Tibial nerve (tissue), 4 donors: ENCODE measurements around the gene ADAMTSL1. TPM values are rescaled to one million over a fixed set of nuclear protein-coding genes. Genes with fewer than 3 reads are reported as not detected.

Source experiments
- DNase-seq, 2 donors: peaks; one replicate each; pipeline ENCODE4 v3.0.0-alpha.2; 2019; ENCODE audit warnings: low spot score in 2 of 2
- H3K27ac ChIP-seq, 4 donors: fragments of 200-600 bp; sonication (generic) in 3 of 4; one replicate each; pipeline ENCODE4 v1.5.1; 2017 to 2019; ENCODE audit warnings: mild to moderate bottlenecking in 1 of 4
- H3K27me3 ChIP-seq, 2 donors: fragments of 200-600 bp; sonication (generic) in 1 of 2; one replicate each; pipeline versions ENCODE4 v1.5.1 to v1.6.0; 2017 to 2019
- H3K36me3 ChIP-seq, 3 donors: fragments of 200-600 bp; sonication (generic); one replicate each; pipeline ENCODE4 v1.5.1; 2018 to 2019
- H3K4me1 ChIP-seq, 4 donors: fragments of 200-600 bp; sonication (generic) in 3 of 4; one replicate each; pipeline ENCODE4 v1.5.1; 2017 to 2019
- H3K4me3 ChIP-seq, 4 donors: fragments of 200-600 bp; sonication (generic) in 3 of 4; one replicate each; pipeline ENCODE4 v1.5.1; 2017 to 2019; ENCODE audit warnings: mild to moderate bottlenecking in 1 of 4, moderate library complexity in 1 of 4
- H3K9me3 ChIP-seq, 4 donors: fragments of 200-600 bp; sonication (generic) in 3 of 4; one replicate each; pipeline ENCODE4 v1.5.1; 2017 to 2019
- CTCF ChIP-seq, 5 experiments: fragments of 200-600 bp in 3 of 5; fragments of 450-650 bp in 2 of 5; sonication (generic) in 3 of 5; IDR thresholded peaks; one replicate each; pipeline ENCODE4 v1.5.1; 2016 to 2019; ENCODE audit warnings: antibody characterized with exemption in 5 of 5, mild to moderate bottlenecking in 3 of 5, moderate library complexity in 2 of 5
- EP300 ChIP-seq, 2 donors: sonication (generic); formaldehyde crosslinking; IDR thresholded peaks; one replicate each; pipeline ENCODE4 v1.6.1; 2017; ENCODE audit warnings: antibody characterized with exemption in 2 of 2, mild to moderate bottlenecking in 1 of 2
- POLR2A ChIP-seq, 2 donors: fragments of 450-650 bp; IDR thresholded peaks; one replicate each; pipeline ENCODE4 v1.6.1; 2017; ENCODE audit warnings: antibody characterized with exemption in 2 of 2, mild to moderate bottlenecking in 2 of 2, moderate library complexity in 2 of 2
- WGBS, 2 donors: methylation state at CpG; one replicate each; pipeline ENCODE4 v1.1.5; 2018; 5-methylcytosine and 5-hydroxymethylcytosine counted together
- total RNA-seq, 4 donors: library from RNA; depleted of rRNA; stranded (reverse); fragments of >200 nt; gene quantifications; one replicate each; pipeline ENCODE4 v1.1.0, GENCODE V29; 2016

The ADAMTSL1 gene
- total RNA-seq, 4 donors from 2014 or later: 11.9 to 27.1 (median 21.3) TPM

DNA sequence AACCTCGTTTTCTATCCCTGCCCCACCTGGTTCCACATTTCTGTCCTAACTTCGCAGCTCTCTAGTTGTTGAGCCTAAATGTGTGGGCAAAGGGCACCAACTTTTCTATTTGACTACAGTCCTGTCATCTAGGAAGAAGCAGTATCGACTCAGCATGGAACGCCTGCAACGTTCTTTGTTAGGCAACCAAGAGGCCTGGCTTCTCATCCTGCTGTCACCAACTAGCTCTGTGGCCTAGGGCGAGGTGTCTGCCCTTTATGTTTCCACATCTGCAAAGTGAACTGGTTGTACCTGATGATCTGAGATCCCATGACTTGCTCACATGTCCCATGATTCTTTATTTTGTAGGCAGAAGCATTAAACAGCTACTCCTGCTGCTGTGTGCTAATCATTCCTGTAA is 248.9 kb downstream of the ADAMTSL1 start:
- DNase-seq: no peak
- Histone ChIP-seq H3K4me1 (peaks cover 0 to 9% (median 0%) of the 10 kb centered on the region in 4 donors), H3K9me3 (no peaks in the 10 kb centered on the region), H3K27me3 (no peaks in the 10 kb centered on the region), H3K27ac (no peak overlapping the region), H3K4me3 (no peak overlapping the region), H3K36me3 (no peaks in the 10 kb centered on the region)
- no peak for TF ChIP-seq CTCF (IDR thresholded peaks at IDR 0.05)
- no peak for TF ChIP-seq POLR2A (IDR thresholded peaks at IDR 0.05)
- no peak for TF ChIP-seq EP300 (IDR thresholded peaks at IDR 0.05)
- WGBS, 2 donors: 92 to 97% methylated on average over 6 of the region's 6 CpGs

DNA sequence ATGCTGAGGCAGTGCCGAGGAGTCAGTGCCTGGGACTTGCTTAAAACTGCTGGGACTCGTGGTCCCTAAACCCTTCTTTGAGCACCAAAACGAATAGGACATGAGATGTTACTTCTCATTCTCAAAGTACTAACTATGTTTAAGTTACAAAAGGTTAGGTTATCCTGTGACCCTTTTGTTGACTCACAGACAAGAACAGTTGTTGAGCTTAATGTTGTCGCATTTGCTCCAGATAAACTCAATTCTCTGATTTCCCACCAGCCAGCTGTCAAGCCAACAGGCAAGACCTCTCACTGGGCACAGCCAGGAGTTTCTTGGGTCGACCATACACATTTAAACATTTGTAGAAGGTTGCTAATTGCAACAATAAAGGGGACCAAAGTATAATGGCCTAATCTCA is 249.4 kb downstream of the ADAMTSL1 start:
- WGBS, 2 donors: 73 to 94% methylated on average over 5 of the region's 5 CpGs
- no peaks in the 10 kb centered on the region for H3K27me3 ChIP-seq
- no peak for DNase-seq
- peaks cover 0 to 9% (median 0%) of the 10 kb centered on the region in 4 donors for H3K4me1 ChIP-seq
- H3K36me3 ChIP-seq: no peaks in the 10 kb centered on the region
- no peak for TF ChIP-seq EP300 (IDR thresholded peaks at IDR 0.05)
- TF ChIP-seq CTCF (IDR thresholded peaks at IDR 0.05): no peak
- TF ChIP-seq POLR2A (IDR thresholded peaks at IDR 0.05): no peak
- H3K9me3 ChIP-seq: no peaks in the 10 kb centered on the region
- H3K4me3 ChIP-seq: no peak overlapping the region
- peak overlapping the region in 1 of 4 donors; percentile 50 for H3K27ac ChIP-seq

GRCh38 chr9:18726546-18726945 is 252.6 kb downstream of the ADAMTSL1 start:
- Histone ChIP-seq H3K9me3 (no peaks in the 10 kb centered on the region), H3K27me3 (no peaks in the 10 kb centered on the region), H3K4me3 (no peak overlapping the region), H3K27ac (peak overlapping the region in 1 of 4 donors; percentile 3), H3K36me3 (no peaks in the 10 kb centered on the region), H3K4me1 (peaks cover 0 to 21% (median 0%) of the 10 kb centered on the region in 4 donors)
- TF ChIP-seq CTCF (IDR thresholded peaks at IDR 0.05) (no peak), EP300 (IDR thresholded peaks at IDR 0.05) (no peak), POLR2A (IDR thresholded peaks at IDR 0.05) (no peak)
- 18 to 23% methylated on average over 1 of the region's 1 CpG for WGBS, 2 donors
- DNase-seq: no peak

DNA sequence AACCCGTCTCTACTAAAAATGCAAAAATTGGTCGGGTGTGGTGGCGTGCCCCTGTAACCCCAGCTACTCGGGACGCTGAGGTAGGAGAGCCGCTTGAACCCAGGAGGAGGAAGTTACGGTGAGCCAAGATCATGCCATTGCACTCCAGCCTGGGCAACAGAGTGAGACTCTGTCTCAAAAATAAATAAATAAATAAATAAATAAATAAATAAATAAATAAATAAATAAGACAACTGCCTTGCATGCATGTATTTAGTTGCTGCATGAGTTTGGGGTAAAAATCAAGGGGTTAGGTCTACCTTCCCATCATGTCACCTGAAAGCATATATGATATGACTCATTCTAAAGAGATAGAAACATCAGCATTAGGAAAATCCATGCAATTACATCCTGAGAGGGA is 254.0 kb downstream of the ADAMTSL1 start:
- Histone ChIP-seq H3K27ac (no peak overlapping the region), H3K4me3 (no peak overlapping the region), H3K9me3 (no peaks in the 10 kb centered on the region), H3K27me3 (no peaks in the 10 kb centered on the region), H3K4me1 (peaks cover 0 to 21% (median 0%) of the 10 kb centered on the region in 4 donors), H3K36me3 (no peaks in the 10 kb centered on the region)
- no peak for DNase-seq
- WGBS, 2 donors: 92 to 96% methylated on average over 7 of the region's 7 CpGs
- no peak for TF ChIP-seq EP300 (IDR thresholded peaks at IDR 0.05)
- TF ChIP-seq CTCF (IDR thresholded peaks at IDR 0.05): no peak
- no peak for TF ChIP-seq POLR2A (IDR thresholded peaks at IDR 0.05)

GRCh38 chr9:18728642-18729041 is 254.7 kb downstream of the ADAMTSL1 start:
- 84 to 87% methylated on average over 3 of the region's 3 CpGs for WGBS, 2 donors
- no peak for TF ChIP-seq POLR2A (IDR thresholded peaks at IDR 0.05)
- TF ChIP-seq CTCF (IDR thresholded peaks at IDR 0.05): no peak
- TF ChIP-seq EP300 (IDR thresholded peaks at IDR 0.05): no peak
- no peaks in the 10 kb centered on the region for H3K9me3 ChIP-seq
- peaks cover 0 to 21% (median 0%) of the 10 kb centered on the region in 4 donors for H3K4me1 ChIP-seq
- H3K27ac ChIP-seq: no peak overlapping the region
- H3K4me3 ChIP-seq: no peak overlapping the region
- no peaks in the 10 kb centered on the region for H3K36me3 ChIP-seq
- no peak for DNase-seq
- H3K27me3 ChIP-seq: no peaks in the 10 kb centered on the region
